Trophoblast cell (in vitro differentiated cells and primary cell): ENCODE results near the gene CCNI2.

Source experiments
- DNase-seq, 2 donors: peaks; one replicate each; pipeline ENCODE4 v3.0.0-alpha.2; 2016
- H2AFZ ChIP-seq: 2 replicates; pipeline ENCODE4 v1.6.1; 2013; ENCODE audit warnings: low read length, moderate library complexity, mild to moderate bottlenecking; ENCODE audit not compliant: insufficient read depth, poor library complexity
- H2AK5ac ChIP-seq: 2 replicates; pipeline ENCODE4 v1.6.1; 2013; ENCODE audit warnings: mild to moderate bottlenecking, low read length
- H2BK120ac ChIP-seq: 2 replicates; pipeline ENCODE4 v1.6.1; 2013; ENCODE audit warnings: low read length, mild to moderate bottlenecking, moderate library complexity; ENCODE audit not compliant: insufficient read depth, poor library complexity
- H2BK12ac ChIP-seq: 2 replicates; pipeline ENCODE4 v1.6.1; 2013; ENCODE audit warnings: mild to moderate bottlenecking, low read length, moderate library complexity
- H2BK5ac ChIP-seq: 2 replicates; pipeline ENCODE4 v1.6.1; 2013; ENCODE audit warnings: low read length, low read depth, moderate library complexity, mild to moderate bottlenecking; ENCODE audit not compliant: poor library complexity
- H3K14ac ChIP-seq: 2 replicates; pipeline ENCODE4 v1.6.1; 2013; ENCODE audit warnings: mild to moderate bottlenecking, low read length
- H3K18ac ChIP-seq: 2 replicates; pipeline ENCODE4 v1.6.1; 2013; ENCODE audit warnings: mild to moderate bottlenecking, low read length
- H3K23ac ChIP-seq: 2 replicates; pipeline ENCODE4 v1.6.1; 2013; ENCODE audit warnings: low read length
- H3K27ac ChIP-seq: 2 replicates; pipeline ENCODE4 v1.5.1; 2013; ENCODE audit warnings: low read depth, mild to moderate bottlenecking, inconsistent platforms, low read length, moderate library complexity
- H3K27me3 ChIP-seq: 2 replicates; pipeline ENCODE4 v1.6.1; 2013; ENCODE audit warnings: inconsistent platforms, mild to moderate bottlenecking, low read length, moderate library complexity; ENCODE audit not compliant: insufficient read depth
- H3K36me3 ChIP-seq, 2 experiments: 1 replicate in 1 of 2; 2 replicates in 1 of 2; pipeline ENCODE4 v1.6.1; 2013; ENCODE audit warnings: low read length in 2 of 2, mild to moderate bottlenecking in 2 of 2, moderate library complexity in 1 of 2; ENCODE audit not compliant: insufficient read depth in 2 of 2, control insufficient read depth in 1 of 2
- H3K4ac ChIP-seq: 2 replicates; pipeline ENCODE4 v1.6.1; 2013; ENCODE audit warnings: low read depth, mild to moderate bottlenecking, low read length, moderate library complexity
- H3K4me1 ChIP-seq, 2 experiments: 1 replicate in 1 of 2; 2 replicates in 1 of 2; pipeline ENCODE4 v1.6.1; 2013; ENCODE audit warnings: low read length in 2 of 2, mild to moderate bottlenecking in 2 of 2, moderate library complexity in 1 of 2; ENCODE audit not compliant: insufficient read depth in 2 of 2, control insufficient read depth in 1 of 2
- H3K4me2 ChIP-seq: 2 replicates; pipeline ENCODE4 v1.6.1; 2013; ENCODE audit warnings: inconsistent platforms, mild to moderate bottlenecking, low read length, moderate library complexity
- H3K4me3 ChIP-seq: 2 replicates; pipeline ENCODE4 v1.5.1; 2013; ENCODE audit warnings: mild to moderate bottlenecking, low read depth, low read length, inconsistent platforms
- H3K79me1 ChIP-seq: one replicate; pipeline ENCODE4 v1.6.1; 2013; ENCODE audit warnings: low read length
- H3K79me2 ChIP-seq: 2 replicates; pipeline ENCODE4 v1.6.1; 2013; ENCODE audit warnings: low read length, mild to moderate bottlenecking; ENCODE audit not compliant: control insufficient read depth, insufficient read depth, poor library complexity
- H3K9ac ChIP-seq: 2 replicates; pipeline ENCODE4 v1.6.1; 2013; ENCODE audit warnings: mild to moderate bottlenecking, low read length
- H3K9me3 ChIP-seq: 2 replicates; pipeline ENCODE4 v1.6.1; 2013; ENCODE audit warnings: low read depth, mild to moderate bottlenecking, control low read depth, inconsistent platforms, low read length; ENCODE audit not compliant: insufficient read depth
- H4K12ac ChIP-seq: 2 replicates; pipeline ENCODE4 v1.6.1; 2013; ENCODE audit warnings: low read depth, mild to moderate bottlenecking, low read length, moderate library complexity
- H4K8ac ChIP-seq: 2 replicates; pipeline ENCODE4 v1.6.1; 2013; ENCODE audit warnings: low read depth, mild to moderate bottlenecking, low read length, moderate library complexity
- H4K91ac ChIP-seq: one replicate; pipeline ENCODE4 v1.6.1; 2013; ENCODE audit warnings: low read depth, mild to moderate bottlenecking, low read length, moderate library complexity
- WGBS: extraction: QIAGEN DNeasy Blood & Tissue Kit; methylation state at CpG from one replicate; pipeline ENCODE4 v1.1.7; 2013; ENCODE audit warnings: missing lambda C conversion rate; ENCODE audit not compliant: insufficient read length, insufficient coverage; ENCODE audit errors: extremely low coverage; 5-methylcytosine and 5-hydroxymethylcytosine counted together

The CCNI2 gene

GRCh38 chr5:132759114-132760048 is 12.2 kb downstream of the CCNI2 start:
- peak overlapping the region; percentile 40 for H4K91ac ChIP-seq
- H3K79me2 ChIP-seq, result no peaks in the 10 kb centered on the region
- H3K27me3 ChIP-seq, result no peaks in the 10 kb centered on the region
- WGBS, result no CpG with 5 or more reads among the region's 13 CpGs
- no peak overlapping the region for H3K9ac ChIP-seq
- no peak overlapping the region for H4K12ac ChIP-seq
- H2BK120ac ChIP-seq, result peak overlapping the region; percentile 16
- H3K23ac ChIP-seq, result no peak overlapping the region
- DNase-seq, result peak; percentile 74 to 86
- H3K4me3 ChIP-seq, result no peak overlapping the region
- H2AFZ ChIP-seq, result no peak overlapping the region
- H2BK5ac ChIP-seq, result peak overlapping the region; percentile 23
- H3K4me2 ChIP-seq, result peak overlapping the region; percentile 9
- peaks cover 10% of the 10 kb centered on the region for H3K79me1 ChIP-seq
- peaks cover 64 to 76% of the 10 kb centered on the region in 2 experiments for H3K36me3 ChIP-seq
- H4K8ac ChIP-seq, result peak overlapping the region; percentile 7
- H2BK12ac ChIP-seq, result peak overlapping the region; percentile 14
- peaks cover 22 to 37% of the 10 kb centered on the region in 2 experiments for H3K4me1 ChIP-seq
- peak overlapping the region; percentile 27 for H3K18ac ChIP-seq
- no peak overlapping the region for H3K4ac ChIP-seq
- peak overlapping the region; percentile 23 for H3K14ac ChIP-seq
- H3K27ac ChIP-seq, result peak overlapping the region; percentile 81
- H2AK5ac ChIP-seq, result peak overlapping the region; percentile 8
- H3K9me3 ChIP-seq, result no peaks in the 10 kb centered on the region

GRCh38 chr5:132760049-132760420 is 12.8 kb downstream of the CCNI2 start:
- H4K8ac ChIP-seq, result no peak overlapping the region
- H2AFZ ChIP-seq, result no peak overlapping the region
- H3K27me3 ChIP-seq, result no peaks in the 10 kb centered on the region
- H3K79me1 ChIP-seq, result peaks cover 10% of the 10 kb centered on the region
- WGBS, result no CpG with 5 or more reads among the region's 12 CpGs
- no peak overlapping the region for H2BK120ac ChIP-seq
- H3K4me1 ChIP-seq, result peaks cover 22 to 37% of the 10 kb centered on the region in 2 experiments
- no peak overlapping the region for H2BK12ac ChIP-seq
- H3K4ac ChIP-seq, result no peak overlapping the region
- H2AK5ac ChIP-seq, result no peak overlapping the region
- no peaks in the 10 kb centered on the region for H3K79me2 ChIP-seq
- peak overlapping the region; percentile 81 for H3K27ac ChIP-seq
- H3K4me3 ChIP-seq, result no peak overlapping the region
- peaks cover 69 to 82% of the 10 kb centered on the region in 2 experiments for H3K36me3 ChIP-seq
- H3K4me2 ChIP-seq, result no peak overlapping the region
- no peak overlapping the region for H3K23ac ChIP-seq
- peak overlapping the region; percentile 7 for H3K14ac ChIP-seq
- no peak overlapping the region for H4K12ac ChIP-seq
- peak overlapping the region; percentile 27 for H3K18ac ChIP-seq
- H3K9me3 ChIP-seq, result no peaks in the 10 kb centered on the region
- no peak overlapping the region for H2BK5ac ChIP-seq
- peak overlapping the region; percentile 1 for H4K91ac ChIP-seq
- no peak overlapping the region for H3K9ac ChIP-seq
- DNase-seq, result no peak

GRCh38 chr5:132760601-132761317 is 13.5 kb downstream of the CCNI2 start:
- Histone ChIP-seq H3K4me1 (peaks cover 19 to 36% of the 10 kb centered on the region in 2 experiments), H2AK5ac (no peak overlapping the region), H3K79me2 (peaks cover 2% of the 10 kb centered on the region), H3K4me2 (no peak overlapping the region), H3K36me3 (peaks cover 77 to 87% of the 10 kb centered on the region in 2 experiments), H3K9ac (no peak overlapping the region), H2BK5ac (no peak overlapping the region), H3K27me3 (no peaks in the 10 kb centered on the region), H2BK12ac (no peak overlapping the region), H3K27ac (peak overlapping the region; percentile 81), H4K91ac (no peak overlapping the region), H3K79me1 (peaks cover 10% of the 10 kb centered on the region), H3K4me3 (no peak overlapping the region), H3K9me3 (no peaks in the 10 kb centered on the region), H3K23ac (no peak overlapping the region), H2AFZ (no peak overlapping the region), H4K8ac (no peak overlapping the region), H2BK120ac (no peak overlapping the region), H3K18ac (peak overlapping the region; percentile 27), H3K4ac (no peak overlapping the region), H4K12ac (no peak overlapping the region), H3K14ac (no peak overlapping the region)
- DNase-seq, result no peak
- WGBS, result no CpG with 5 or more reads among the region's 21 CpGs

- no peak overlapping the region for H2AK5ac ChIP-seq
- no peak overlapping the region for H4K12ac ChIP-seq
These were observed 14.4 kb downstream of the CCNI2 start for GRCh38 chr5:132761321-132762240.

More at GRCh38 chr5:132761321-132762240, 14.4 kb downstream of the CCNI2 start:
- H3K23ac ChIP-seq, result no peak overlapping the region
- H2AFZ ChIP-seq, result no peak overlapping the region
- H4K91ac ChIP-seq, result no peak overlapping the region
- H3K18ac ChIP-seq, result peak overlapping the region; percentile 2
- H2BK120ac ChIP-seq, result no peak overlapping the region
- H2BK12ac ChIP-seq, result no peak overlapping the region
- peaks cover 23 to 44% of the 10 kb centered on the region in 2 experiments for H3K4me1 ChIP-seq
- H3K27me3 ChIP-seq, result no peaks in the 10 kb centered on the region
- H3K79me1 ChIP-seq, result peaks cover 13% of the 10 kb centered on the region
- no peak overlapping the region for H4K8ac ChIP-seq
- H3K14ac ChIP-seq, result no peak overlapping the region
- no peak overlapping the region for H3K4ac ChIP-seq
- no peak overlapping the region for H3K4me2 ChIP-seq
- H3K36me3 ChIP-seq, result peaks cover 81 to 88% of the 10 kb centered on the region in 2 experiments
- peaks cover 6% of the 10 kb centered on the region for H3K79me2 ChIP-seq
- no CpG with 5 or more reads among the region's 22 CpGs for WGBS
- no peaks in the 10 kb centered on the region for H3K9me3 ChIP-seq
- no peak overlapping the region for H3K9ac ChIP-seq
- H2BK5ac ChIP-seq, result no peak overlapping the region
- DNase-seq, result no peak
- no peak overlapping the region for H3K27ac ChIP-seq
- H3K4me3 ChIP-seq, result no peak overlapping the region
